HL-60 (cell line): ENCODE data around the gene INAVA.

Experiments
- DNase-seq, 2 experiments: peaks; one replicate each; pipeline ENCODE4 v3.0.0-alpha.2; 2010 to 2020; ENCODE audit warnings: low read depth in 1 of 2, low spot score in 1 of 2
- H3K27ac ChIP-seq: fragments of 250-450 bp; sonication (Bioruptor Pico); replicated peaks from 2 replicates; pipeline ENCODE4 v1.5.1; 2020; ENCODE audit warnings: mild to moderate bottlenecking, moderate library complexity
- H3K27me3 ChIP-seq: fragments of 250-450 bp; sonication (Bioruptor Pico); 2 replicates; pipeline ENCODE4 v1.5.1; 2021; ENCODE audit warnings: mild to moderate bottlenecking, moderate library complexity; ENCODE audit not compliant: insufficient read depth, poor library complexity, severe bottlenecking
- H3K4me3 ChIP-seq: replicated peaks from 2 replicates; pipeline ENCODE4 v1.5.1; 2011; ENCODE audit warnings: mild to moderate bottlenecking, control low read depth, low read length; ENCODE audit not compliant: insufficient read depth
- CTCF ChIP-seq: IDR thresholded peaks from one replicate; pipeline ENCODE4 v1.5.1; 2011; ENCODE audit warnings: low read length, control low read depth, inconsistent platforms; ENCODE audit not compliant: insufficient read depth
- GABPA ChIP-seq: IDR thresholded peaks from 2 replicates; pipeline ENCODE4 v1.6.1; 2012; ENCODE audit warnings: low read depth
- POLR2AphosphoS5 ChIP-seq: IDR thresholded peaks from 2 replicates; pipeline ENCODE4 v1.6.1; 2012; ENCODE audit warnings: low read depth
- REST ChIP-seq: IDR thresholded peaks from 2 replicates; pipeline ENCODE4 v1.6.1; 2012; ENCODE audit warnings: low read depth; ENCODE audit not compliant: insufficient replicate concordance
- SPI1 ChIP-seq: IDR thresholded peaks from 2 replicates; pipeline ENCODE4 v1.6.1; 2012; ENCODE audit warnings: low read depth, mild to moderate bottlenecking, borderline replicate concordance

The INAVA gene

DNA sequence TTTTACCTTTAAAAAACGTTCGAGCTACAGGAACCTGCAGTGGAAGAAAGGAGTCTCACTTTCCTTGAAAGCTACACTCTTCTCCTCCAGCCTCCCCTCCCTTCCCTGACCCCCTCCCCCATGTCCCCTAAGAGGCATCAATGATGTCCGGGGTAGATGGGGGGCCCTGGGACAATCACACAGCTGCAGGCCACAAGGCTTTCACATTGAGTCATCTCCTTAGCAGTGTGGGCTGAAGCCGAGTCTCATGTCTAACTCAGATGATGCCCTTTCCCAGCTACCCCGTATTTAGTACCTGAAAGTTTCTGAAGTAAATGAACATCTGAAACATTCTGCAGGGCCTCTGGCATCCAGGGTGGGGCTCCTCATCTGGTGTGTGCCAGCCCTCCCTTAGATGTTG is 28.2 kb upstream of the INAVA start:
- Histone ChIP-seq H3K4me3 (no peak overlapping the region), H3K27ac (no peak overlapping the region), H3K27me3 (no peaks in the 10 kb centered on the region)
- TF ChIP-seq GABPA = no peak
- TF ChIP-seq POLR2AphosphoS5 = no peak
- TF ChIP-seq SPI1 = no peak
- no peak for DNase-seq

DNA sequence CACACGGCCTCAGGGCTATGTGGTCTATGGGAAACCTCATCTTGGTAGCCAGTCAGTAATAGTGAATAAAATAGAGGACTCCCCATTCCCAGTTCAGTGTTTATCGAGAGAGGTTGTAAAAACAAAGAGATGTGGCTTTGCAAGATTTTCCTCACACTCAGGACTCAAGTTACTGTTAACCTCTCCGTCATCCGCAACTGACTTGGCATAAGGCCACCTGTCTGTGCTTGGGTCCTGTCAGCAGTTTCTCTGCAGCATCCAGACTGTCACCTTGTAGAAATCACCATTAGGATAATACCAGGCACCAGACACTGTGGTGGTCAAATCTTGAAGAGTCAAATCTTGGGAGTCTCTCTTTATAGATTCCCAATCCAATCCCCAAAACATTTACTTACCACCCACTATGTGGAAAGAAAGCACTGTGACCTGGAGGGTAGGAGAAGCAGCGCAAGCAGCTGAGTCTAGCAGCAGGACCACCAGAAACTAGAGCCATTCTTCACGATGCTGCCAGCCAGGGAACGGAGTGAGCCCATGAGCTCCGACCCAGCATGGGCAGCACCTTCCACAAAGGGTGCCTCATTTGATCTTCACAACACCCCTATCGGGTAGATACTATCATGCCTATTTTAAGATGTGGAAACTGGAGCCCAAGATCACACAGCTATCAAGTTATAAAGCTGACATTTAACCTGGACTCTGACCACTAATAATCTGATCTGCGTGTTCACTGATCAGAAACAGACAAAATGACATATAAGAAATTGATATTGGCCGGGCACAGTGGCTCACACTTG is 27.5 kb upstream of the INAVA start:
- H3K4me3 ChIP-seq = no peak overlapping the region
- no peaks in the 10 kb centered on the region for H3K27me3 ChIP-seq
- DNase-seq = no peak
- no peak for TF ChIP-seq CTCF
- no peak overlapping the region for H3K27ac ChIP-seq

- no peak overlapping the region for H3K27ac ChIP-seq
- TF ChIP-seq POLR2AphosphoS5 (no peak), CTCF (no peak), GABPA (no peak), SPI1 (peak; percentile 74), REST (no peak)
- no peak for DNase-seq
- H3K27me3 ChIP-seq = no peaks in the 10 kb centered on the region
- H3K4me3 ChIP-seq = no peak overlapping the region
Measured at GRCh38 chr1:200869376-200869752, 25.3 kb upstream of the INAVA start.

- Histone ChIP-seq H3K27me3 (no peaks in the 10 kb centered on the region), H3K4me3 (no peak overlapping the region), H3K27ac (no peak overlapping the region)
- no peak for DNase-seq
- TF ChIP-seq REST (no peak), SPI1 (no peak), GABPA (no peak), POLR2AphosphoS5 (no peak), CTCF (no peak)
Measured at GRCh38 chr1:200869753-200870391, 24.8 kb upstream of the INAVA start.
